Measurements from ENCODE around the gene HINFP. TPM values are rescaled to one million over a fixed set of nuclear protein-coding genes. Genes with fewer than 3 reads are reported as not detected.
A peak's percentile ranks its signal among the peaks of the same experiment; 100 is the strongest.

HINFP gene
- total and polyA plus RNA-seq, 11 donors, result 9.4 to 16.3 (median 12.8) TPM

GRCh38 chr11:119091178-119091577 lies 30.2 kb upstream of the HINFP start:
- Histone ChIP-seq H3K36me3 (peaks cover 0 to 27% (median 12%) of the 10 kb centered on the region in 9 donors), H3K9me3 (no peaks in the 10 kb centered on the region), H3K27ac (no peak overlapping the region), H3K4me1 (peaks cover 6 to 35% (median 20%) of the 10 kb centered on the region in 12 donors), H3K4me3 (no peak overlapping the region), H3K27me3 (no peaks in the 10 kb centered on the region)
- TF ChIP-seq POLR2A (IDR thresholded peaks at IDR 0.05) (no peak), CTCF (IDR thresholded peaks at IDR 0.05) (no peak)
- intact Hi-C loops (cut with DNase I), result loop anchor here in 1 of 10 donors (5.0 to 10.0 kb wide), 2 partner anchors 36 to 104 kb away; no protein-coding TSS in a partner anchor
- DNase-seq (no peak), ATAC-seq (no peak)
- 72 to 79% (median 77%) methylated on average over 9 of the region's 9 CpGs for WGBS, 4 donors

- H3K27me3 ChIP-seq, result no peaks in the 10 kb centered on the region
- peak overlapping the region in 1 of 12 donors; percentile 84 for H3K4me3 ChIP-seq
- intact Hi-C loops (cut with DNase I), result loop anchor here in 1 of 10 donors (5.0 to 10.0 kb wide), 2 partner anchors 35 to 103 kb away; no protein-coding TSS in a partner anchor
- ATAC-seq, result no peak
- H3K9me3 ChIP-seq, result no peaks in the 10 kb centered on the region
- WGBS, 4 donors, result 82 to 88% (median 87%) methylated on average over 13 of the region's 13 CpGs
- peaks cover 0 to 35% (median 21%) of the 10 kb centered on the region in 9 donors for H3K36me3 ChIP-seq
- TF ChIP-seq POLR2A (IDR thresholded peaks at IDR 0.05), result no peak
- no peak for TF ChIP-seq CTCF (IDR thresholded peaks at IDR 0.05)
- peak overlapping the region in 1 of 12 donors; percentile 97 for H3K27ac ChIP-seq
- peaks cover 6 to 33% (median 19%) of the 10 kb centered on the region in 12 donors for H3K4me1 ChIP-seq
- DNase-seq, result no peak
Observed at GRCh38 chr11:119091966-119092879, 29.2 kb upstream of the HINFP start.

- DNase-seq, result no peak
- TF ChIP-seq CTCF (IDR thresholded peaks at IDR 0.05), result no peak
- TF ChIP-seq POLR2A (IDR thresholded peaks at IDR 0.05), result no peak
- Histone ChIP-seq H3K27me3 (no peaks in the 10 kb centered on the region), H3K4me1 (peaks cover 6 to 33% (median 19%) of the 10 kb centered on the region in 12 donors), H3K36me3 (peaks cover 0 to 45% (median 31%) of the 10 kb centered on the region in 9 donors), H3K9me3 (no peaks in the 10 kb centered on the region), H3K27ac (peak overlapping the region in 9 of 12 donors; percentile 84 to 97 (median 90)), H3K4me3 (peak overlapping the region; percentile 62 to 88 (median 77))
- WGBS, 4 donors, result 50 to 62% (median 58%) methylated on average over 8 to 12 of the region's 12 CpGs
- no peak for ATAC-seq
- intact Hi-C loops (cut with DNase I), result loop anchor here in 1 of 10 donors (5.0 to 10.0 kb wide), 2 partner anchors 34 to 102 kb away; no protein-coding TSS in a partner anchor
Observed at GRCh38 chr11:119092880-119093842, 28.2 kb upstream of the HINFP start.
